RKO (cell line): ENCODE data around the gene MB.
A peak's percentile ranks its signal among the peaks of the same experiment; 100 is the strongest.
"Not testable (repeated sequence)": the region's sequence is repeated elsewhere in the genome, so short reads cannot be mapped to it uniquely, and the experiment has no call there.

Experiments used
- DNase-seq: peaks from one replicate; pipeline ENCODE4 v3.0.0-alpha.2; 2016; ENCODE audit warnings: low spot score

MB gene

DNA sequence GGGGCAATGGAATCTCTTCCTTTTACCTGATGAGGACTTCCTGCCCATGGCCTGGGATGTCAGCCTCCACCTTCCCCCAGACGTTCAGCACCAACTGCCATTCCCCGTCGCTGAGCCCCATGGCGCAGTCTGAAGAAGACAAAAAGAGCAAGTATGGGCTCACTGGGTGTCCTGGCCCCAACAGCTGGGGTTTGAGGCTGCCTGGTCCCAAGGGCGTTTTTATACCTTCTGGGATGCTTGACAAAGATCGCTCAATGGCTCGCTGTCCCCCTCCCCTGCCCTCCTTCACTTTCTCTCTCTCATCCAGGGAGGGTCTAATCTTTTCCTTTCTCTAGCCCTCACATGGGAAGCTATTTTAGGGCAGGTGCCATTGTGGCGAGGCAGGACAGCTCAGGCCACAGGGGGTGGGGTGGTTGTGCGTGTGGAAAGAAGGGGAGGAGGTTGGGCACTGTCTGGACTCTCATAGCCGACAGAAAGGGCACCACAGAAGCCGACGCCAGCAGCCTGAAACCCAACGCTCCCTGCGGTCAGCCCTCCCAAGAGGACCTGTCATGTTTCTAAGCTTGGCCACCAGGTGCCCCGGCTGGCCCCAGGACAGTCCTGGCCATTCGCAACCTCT is at the start of gene MB:
Gene MB, minus strand, starts transcription at position 193 of the 619 bp plus-strand sequence. Its CDS starts 72 bp downstream, at position 121.
- DNase-seq = no peak

- not testable (repeated sequence) for DNase-seq
Observed at GRCh38 chr22:35666699-35667098, 49.6 kb upstream of the MB start.

DNA sequence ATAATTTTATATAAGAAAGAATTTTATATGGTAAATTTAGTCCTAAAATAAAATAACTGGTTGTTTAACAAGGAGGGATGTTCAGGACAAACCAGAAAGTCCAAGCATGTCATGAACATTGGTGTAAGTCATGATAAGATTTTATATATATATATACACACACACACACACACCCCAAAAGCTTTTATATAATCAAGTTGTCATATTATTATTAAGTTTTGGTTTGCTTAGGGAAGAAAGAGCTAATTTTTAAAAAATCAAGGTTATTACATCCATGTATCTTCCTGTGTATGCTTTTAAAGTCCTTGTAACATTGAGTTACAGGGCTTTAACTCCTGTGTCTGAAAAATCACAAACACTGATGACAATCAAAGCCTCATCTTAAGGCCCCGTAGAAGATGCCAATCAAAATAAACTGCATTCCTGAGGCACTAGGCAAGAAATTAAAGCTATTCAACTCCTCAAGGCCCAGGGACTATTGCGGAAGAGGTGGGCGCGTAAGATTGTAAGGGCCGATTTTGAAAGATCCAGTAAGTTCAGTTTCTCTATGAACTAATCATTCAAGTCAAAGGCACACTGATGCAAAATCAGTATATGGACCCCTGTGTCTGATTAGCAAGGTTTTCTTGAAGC is 47.9 kb upstream of the MB start:
- DNase-seq = peak; percentile 3

GRCh38 chr22:35663371-35663770 is 46.2 kb upstream of the MB start:
- DNase-seq = no peak

GRCh38 chr22:35662914-35663313 is 45.8 kb upstream of the MB start:
- no peak for DNase-seq

DNA sequence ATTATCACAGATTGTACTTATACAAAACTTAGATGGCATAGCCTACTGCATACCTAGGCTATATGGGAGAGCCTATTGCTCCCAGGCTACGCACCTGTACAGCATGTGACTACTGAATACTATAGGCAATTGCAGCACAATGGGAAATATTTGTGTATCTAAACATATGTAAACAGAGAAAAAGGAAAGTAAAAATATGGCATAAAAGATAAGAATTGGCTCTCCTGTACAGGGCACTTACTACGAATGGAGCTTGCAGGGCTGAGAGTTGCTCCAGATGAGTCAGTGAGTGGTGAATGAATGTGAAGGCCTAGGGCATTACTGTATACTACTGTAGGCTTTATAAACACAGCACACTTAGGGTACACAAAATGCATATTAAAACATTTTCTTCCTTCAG is 44.3 kb upstream of the MB start:
- no peak for DNase-seq

DNA sequence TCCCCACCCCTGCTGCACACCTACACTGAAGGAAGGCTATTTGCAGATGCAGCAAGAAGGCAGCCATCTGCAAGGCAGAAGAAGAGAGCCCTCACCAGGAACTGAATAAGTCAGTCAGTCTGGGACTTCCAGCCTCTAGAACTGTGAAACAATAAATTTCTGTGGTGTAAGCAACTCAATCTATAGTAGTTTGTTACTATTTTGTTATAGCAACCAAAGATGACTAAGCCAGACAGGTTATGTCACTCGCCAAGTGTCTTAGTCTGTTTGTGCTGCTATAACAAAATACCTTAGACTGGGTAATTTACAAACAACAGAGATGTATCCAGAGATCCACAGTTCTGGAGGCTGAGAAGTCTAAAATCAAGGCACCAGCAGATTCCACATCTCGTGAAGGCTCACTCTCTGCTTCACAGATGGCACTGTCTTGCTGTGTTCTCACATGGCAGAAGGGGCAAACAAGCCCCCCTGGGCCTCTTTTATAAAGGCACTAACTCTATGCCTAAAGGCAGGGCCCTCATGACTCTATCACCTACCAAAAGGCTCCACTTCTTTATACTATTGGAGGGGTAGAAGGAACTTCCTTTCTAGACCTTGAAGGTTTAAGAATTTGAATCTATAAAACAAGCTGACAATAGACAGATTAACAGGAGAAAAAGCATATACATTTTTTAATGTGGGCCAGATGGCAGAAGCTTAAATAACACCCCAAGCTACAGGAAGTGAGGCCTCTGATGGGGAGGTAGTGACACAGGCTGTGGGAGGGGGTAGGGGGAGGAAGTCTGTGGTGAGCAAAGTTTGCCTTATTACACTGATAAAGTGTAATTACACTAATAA is 43.4 kb upstream of the MB start:
- peak; percentile 46 for DNase-seq

DNA sequence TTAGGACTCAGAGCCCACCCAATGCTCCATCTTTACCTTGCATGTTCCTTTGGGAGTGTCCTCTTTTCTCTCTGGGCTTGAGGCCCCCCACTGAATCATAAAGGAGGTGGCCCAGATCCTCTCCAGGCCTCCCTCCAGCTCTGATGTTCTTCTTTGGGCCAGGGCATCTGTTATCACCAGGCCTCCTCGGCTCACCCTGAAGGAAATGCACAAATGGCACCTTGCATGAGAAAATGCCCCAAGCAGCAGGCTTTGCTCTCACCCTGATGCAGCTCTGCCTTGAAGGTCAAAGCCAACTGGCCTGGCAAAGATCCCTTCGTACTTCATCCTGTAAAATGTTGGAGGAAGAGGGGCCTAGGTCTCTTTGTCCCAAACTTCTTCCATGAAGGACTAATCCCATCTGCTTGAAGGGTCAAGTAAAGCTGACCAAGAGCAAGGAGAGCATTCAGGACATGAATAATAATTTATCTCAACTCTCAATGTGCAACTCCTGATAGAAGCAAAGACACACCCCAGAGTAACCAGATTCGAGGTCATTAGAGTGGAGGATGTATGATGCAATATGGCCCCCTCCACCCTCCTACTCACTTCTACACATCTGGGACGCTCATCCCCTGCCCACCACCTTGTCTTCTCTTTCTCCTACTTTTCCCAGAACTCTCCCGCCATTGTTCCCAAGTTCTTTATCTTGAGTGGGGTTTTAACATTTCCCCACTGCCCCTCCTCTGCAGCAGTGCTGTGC is 40.6 kb upstream of the MB start:
- DNase-seq = no peak

GRCh38 chr22:35656284-35656752 is 39.2 kb upstream of the MB start:
- DNase-seq = no peak

- no peak for DNase-seq
Observed at GRCh38 chr22:35653824-35654223, 36.7 kb upstream of the MB start.

GRCh38 chr22:35651085-35651484 is 34.0 kb upstream of the MB start:
- DNase-seq = no peak

DNA sequence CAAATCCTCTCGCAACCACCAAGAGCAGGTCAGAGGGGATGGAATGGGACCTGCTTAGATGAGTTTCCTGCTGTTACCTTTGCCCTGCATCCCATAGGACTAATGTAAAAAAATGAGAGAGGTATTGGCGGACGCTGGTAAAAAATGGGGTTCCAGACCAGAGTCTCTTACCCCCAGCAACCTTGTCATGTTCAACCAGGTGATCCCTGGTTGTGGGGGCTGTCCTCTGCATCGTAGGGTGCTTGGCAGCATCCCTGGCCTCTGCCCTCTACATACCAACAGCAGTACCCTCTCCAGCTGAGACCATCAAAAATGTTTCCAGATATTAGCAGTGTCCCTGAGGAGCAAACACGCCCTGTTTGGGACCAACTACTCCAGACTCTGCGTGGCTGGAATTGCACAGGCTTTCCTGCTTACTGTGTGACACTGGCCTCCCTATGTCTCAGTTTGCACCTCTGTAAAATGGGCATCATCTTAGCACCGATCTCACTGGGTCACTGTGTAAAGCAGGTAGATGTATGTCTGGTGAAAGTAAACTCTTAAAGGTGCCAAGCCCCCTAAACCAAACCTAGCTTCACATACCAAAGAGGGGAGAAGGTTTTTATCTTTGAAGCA is 32.6 kb upstream of the MB start:
- no peak for DNase-seq

GRCh38 chr22:35649026-35649553 is 32.0 kb upstream of the MB start:
- DNase-seq = no peak

- peak; percentile 50 for DNase-seq
Observed at GRCh38 chr22:35648066-35649025, 31.2 kb upstream of the MB start, which contains the start of gene APOL6. Gene APOL6, plus strand, starts transcription at chr22:35648446. Its CDS starts 7,980 bp downstream, at chr22:35656426.

- DNase-seq = no peak
Observed at GRCh38 chr22:35645646-35646045, 28.5 kb upstream of the MB start.

GRCh38 chr22:35643991-35644390 is 26.9 kb upstream of the MB start:
- no peak for DNase-seq

DNA sequence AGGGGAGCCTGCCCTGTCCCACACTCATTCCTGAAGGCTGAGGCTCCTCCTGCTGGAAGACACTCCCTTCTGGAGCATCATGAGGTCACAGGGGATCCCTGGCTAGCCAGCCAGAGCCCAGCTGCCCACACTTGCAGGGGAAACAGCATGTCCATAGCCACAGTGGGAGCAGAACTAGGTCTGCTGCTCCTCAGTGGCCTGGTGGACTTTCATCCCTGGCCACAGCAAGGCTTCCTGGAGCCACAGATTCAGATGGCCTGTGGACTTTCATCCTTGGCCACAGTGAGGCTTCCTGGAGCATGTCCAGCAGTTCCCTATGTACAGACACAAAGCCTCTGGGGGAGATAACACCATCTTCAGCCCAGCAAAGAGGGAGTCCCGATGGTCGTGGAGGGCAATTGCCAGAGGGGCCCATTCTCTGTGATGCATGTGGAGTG is 25.2 kb upstream of the MB start:
- DNase-seq = no peak

- DNase-seq = no peak
Observed at GRCh38 chr22:35641494-35642120, 24.5 kb upstream of the MB start.

DNA sequence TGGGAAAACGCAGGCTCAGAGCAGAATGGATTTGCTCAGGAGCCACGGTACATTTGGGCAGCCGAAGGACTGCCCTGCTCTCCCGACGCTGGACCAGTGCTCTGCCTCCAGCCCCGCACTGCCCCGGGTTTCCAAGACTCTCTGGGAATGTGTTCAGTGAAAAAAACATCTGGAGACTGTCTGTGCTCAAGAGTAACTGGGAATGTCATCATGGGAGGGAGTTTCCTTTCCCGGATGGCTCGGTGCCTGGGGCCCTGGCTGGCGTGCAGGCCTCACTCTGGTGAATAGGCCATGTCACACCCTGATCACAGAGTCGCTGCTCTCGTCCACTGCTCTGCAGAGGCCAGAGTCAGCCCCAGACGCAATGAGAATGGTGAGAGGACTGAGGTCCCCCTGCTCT is 21.3 kb upstream of the MB start:
- DNase-seq = no peak

DNA sequence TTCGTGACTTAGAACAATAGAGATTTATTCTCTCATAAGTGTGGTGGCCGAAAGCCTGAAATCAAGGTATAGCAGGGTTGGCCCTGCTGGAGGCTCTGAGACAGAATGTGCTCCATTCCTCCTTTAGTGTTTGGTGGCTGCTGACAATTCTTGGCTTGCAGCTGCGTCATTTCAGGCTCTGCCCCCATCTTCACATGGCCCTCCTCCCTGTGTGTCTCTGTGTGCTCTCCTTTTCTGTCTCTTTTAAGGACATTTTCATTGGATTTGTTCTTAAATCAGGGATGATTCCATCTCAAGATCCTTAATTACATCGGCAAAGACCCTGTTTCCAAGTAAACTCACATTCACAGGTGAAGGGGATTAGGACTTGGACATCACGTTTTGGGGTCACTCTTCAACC is 20.9 kb upstream of the MB start:
- DNase-seq = no peak
